ENCODE results near the gene SGMS1.
"Not testable (repeated sequence)": the region's sequence is repeated elsewhere in the genome, so short reads cannot be mapped to it uniquely, and the experiment has no call there.

Gene SGMS1

GRCh38 chr10:50469778-50470193 is 154.0 kb downstream of the SGMS1 start:
- Histone ChIP-seq H3K27me3 (ENCODE audit: low read depth, low read length) (no peaks in the 10 kb centered on the region), H3K27ac (ENCODE audit: low read length) (no peak overlapping the region), H3K36me3 (ENCODE audit: control insufficient read depth in 1 of 2, insufficient read depth in 2 of 2, low read length in 2 of 2) (no peaks in the 10 kb centered on the region), H3K4me3 (ENCODE audit: low read depth in 1 of 2, low read length in 2 of 2) (no peak overlapping the region), H3K4me1 (ENCODE audit: control insufficient read depth in 1 of 2, insufficient read depth in 2 of 2, low read length in 2 of 2) (peaks cover 10% of the 10 kb centered on the region in 2 donors), H3K9me3 (ENCODE audit: control insufficient read depth in 1 of 2, low read length in 2 of 2) (no peaks in the 10 kb centered on the region)

- H3K4me1 ChIP-seq (ENCODE audit: control insufficient read depth in 1 of 2, insufficient read depth in 2 of 2, low read length in 2 of 2) = peaks cover 10 to 12% of the 10 kb centered on the region in 2 donors
These were observed 154.5 kb downstream of the SGMS1 start for GRCh38 chr10:50469288-50469687.

GRCh38 chr10:50467209-50467608 is 156.5 kb downstream of the SGMS1 start:
- Histone ChIP-seq H3K36me3 (ENCODE audit: control insufficient read depth in 1 of 2, insufficient read depth in 2 of 2, low read length in 2 of 2) (no peaks in the 10 kb centered on the region), H3K4me1 (ENCODE audit: control insufficient read depth in 1 of 2, insufficient read depth in 2 of 2, low read length in 2 of 2) (peaks cover 10 to 16% of the 10 kb centered on the region in 2 donors), H3K27me3 (ENCODE audit: low read depth, low read length) (no peaks in the 10 kb centered on the region), H3K27ac (ENCODE audit: low read length) (no peak overlapping the region), H3K9me3 (ENCODE audit: control insufficient read depth in 1 of 2, low read length in 2 of 2) (no peaks in the 10 kb centered on the region), H3K4me3 (ENCODE audit: low read depth in 1 of 2, low read length in 2 of 2) (no peak overlapping the region)

More at GRCh38 chr10:50469288-50469687, 154.5 kb downstream of the SGMS1 start:
- Histone ChIP-seq H3K36me3 (ENCODE audit: control insufficient read depth in 1 of 2, insufficient read depth in 2 of 2, low read length in 2 of 2) (no peaks in the 10 kb centered on the region), H3K27me3 (ENCODE audit: low read depth, low read length) (no peaks in the 10 kb centered on the region), H3K9me3 (ENCODE audit: control insufficient read depth in 1 of 2, low read length in 2 of 2) (no peaks in the 10 kb centered on the region), H3K27ac (ENCODE audit: low read length) (no peak overlapping the region), H3K4me3 (ENCODE audit: low read depth in 1 of 2, low read length in 2 of 2) (no peak overlapping the region)

- peaks cover 0 to 10% of the 10 kb centered on the region in 2 donors for H3K36me3 ChIP-seq (ENCODE audit: control insufficient read depth in 1 of 2, insufficient read depth in 2 of 2, low read length in 2 of 2)
- no peak overlapping the region for H3K4me3 ChIP-seq (ENCODE audit: low read depth in 1 of 2, low read length in 2 of 2)
- H3K27me3 ChIP-seq (ENCODE audit: low read depth, low read length) = no peaks in the 10 kb centered on the region
- H3K9me3 ChIP-seq (ENCODE audit: control insufficient read depth in 1 of 2, low read length in 2 of 2) = no peaks in the 10 kb centered on the region
- H3K4me1 ChIP-seq (ENCODE audit: control insufficient read depth in 1 of 2, insufficient read depth in 2 of 2, low read length in 2 of 2) = peaks cover 5 to 6% of the 10 kb centered on the region in 2 donors
- H3K27ac ChIP-seq (ENCODE audit: low read length) = no peak overlapping the region
These were observed 159.7 kb downstream of the SGMS1 start for GRCh38 chr10:50464004-50464409.

GRCh38 chr10:50461834-50462233 is 161.9 kb downstream of the SGMS1 start:
- Histone ChIP-seq H3K4me3 (ENCODE audit: low read depth in 1 of 2, low read length in 2 of 2) (no peak overlapping the region), H3K27ac (ENCODE audit: low read length) (no peak overlapping the region), H3K36me3 (ENCODE audit: control insufficient read depth in 1 of 2, insufficient read depth in 2 of 2, low read length in 2 of 2) (peaks cover 0 to 10% of the 10 kb centered on the region in 2 donors), H3K27me3 (ENCODE audit: low read depth, low read length) (no peaks in the 10 kb centered on the region), H3K9me3 (ENCODE audit: control insufficient read depth in 1 of 2, low read length in 2 of 2) (no peaks in the 10 kb centered on the region), H3K4me1 (ENCODE audit: control insufficient read depth in 1 of 2, insufficient read depth in 2 of 2, low read length in 2 of 2) (peaks cover 0 to 6% of the 10 kb centered on the region in 2 donors)

GRCh38 chr10:50461123-50461522 is 162.6 kb downstream of the SGMS1 start:
- Histone ChIP-seq H3K27ac (ENCODE audit: low read length) (no peak overlapping the region), H3K4me1 (ENCODE audit: control insufficient read depth in 1 of 2, insufficient read depth in 2 of 2, low read length in 2 of 2) (peaks cover 0 to 6% of the 10 kb centered on the region in 2 donors), H3K9me3 (ENCODE audit: control insufficient read depth in 1 of 2, low read length in 2 of 2) (no peaks in the 10 kb centered on the region), H3K36me3 (ENCODE audit: control insufficient read depth in 1 of 2, insufficient read depth in 2 of 2, low read length in 2 of 2) (peaks cover 0 to 10% of the 10 kb centered on the region in 2 donors), H3K27me3 (ENCODE audit: low read depth, low read length) (no peaks in the 10 kb centered on the region), H3K4me3 (ENCODE audit: low read depth in 1 of 2, low read length in 2 of 2) (no peak overlapping the region)

GRCh38 chr10:50456719-50457118 is 167.0 kb downstream of the SGMS1 start:
- Histone ChIP-seq H3K36me3 (ENCODE audit: control insufficient read depth in 1 of 2, insufficient read depth in 2 of 2, low read length in 2 of 2) (peaks cover 0 to 10% of the 10 kb centered on the region in 2 donors), H3K27ac (ENCODE audit: low read length) (no peak overlapping the region), H3K4me1 (ENCODE audit: control insufficient read depth in 1 of 2, insufficient read depth in 2 of 2, low read length in 2 of 2) (no peaks in the 10 kb centered on the region), H3K27me3 (ENCODE audit: low read depth, low read length) (no peaks in the 10 kb centered on the region), H3K4me3 (ENCODE audit: low read depth in 1 of 2, low read length in 2 of 2) (no peak overlapping the region), H3K9me3 (ENCODE audit: control insufficient read depth in 1 of 2, low read length in 2 of 2) (no peaks in the 10 kb centered on the region)

GRCh38 chr10:50453940-50454339 is 169.8 kb downstream of the SGMS1 start:
- Histone ChIP-seq H3K36me3 (ENCODE audit: control insufficient read depth in 1 of 2, insufficient read depth in 2 of 2, low read length in 2 of 2) (no peaks in the 10 kb centered on the region), H3K27ac (ENCODE audit: low read length) (no peak overlapping the region), H3K9me3 (ENCODE audit: control insufficient read depth in 1 of 2, low read length in 2 of 2) (no peaks in the 10 kb centered on the region), H3K4me1 (ENCODE audit: control insufficient read depth in 1 of 2, insufficient read depth in 2 of 2, low read length in 2 of 2) (no peaks in the 10 kb centered on the region), H3K4me3 (ENCODE audit: low read depth in 1 of 2, low read length in 2 of 2) (no peak overlapping the region), H3K27me3 (ENCODE audit: low read depth, low read length) (no peaks in the 10 kb centered on the region)

GRCh38 chr10:50452603-50453002 is 171.2 kb downstream of the SGMS1 start:
- Histone ChIP-seq H3K27me3 (ENCODE audit: low read depth, low read length) (no peaks in the 10 kb centered on the region), H3K36me3 (ENCODE audit: control insufficient read depth in 1 of 2, insufficient read depth in 2 of 2, low read length in 2 of 2) (no peaks in the 10 kb centered on the region), H3K4me3 (ENCODE audit: low read depth in 1 of 2, low read length in 2 of 2) (no peak overlapping the region), H3K4me1 (ENCODE audit: control insufficient read depth in 1 of 2, insufficient read depth in 2 of 2, low read length in 2 of 2) (no peaks in the 10 kb centered on the region), H3K9me3 (ENCODE audit: control insufficient read depth in 1 of 2, low read length in 2 of 2) (no peaks in the 10 kb centered on the region), H3K27ac (ENCODE audit: low read length) (no peak overlapping the region)

GRCh38 chr10:50447691-50448090 is 176.1 kb downstream of the SGMS1 start:
- no peaks in the 10 kb centered on the region for H3K36me3 ChIP-seq (ENCODE audit: control insufficient read depth in 1 of 2, insufficient read depth in 2 of 2, low read length in 2 of 2)
- H3K9me3 ChIP-seq (ENCODE audit: control insufficient read depth in 1 of 2, low read length in 2 of 2) = no peaks in the 10 kb centered on the region
- H3K27me3 ChIP-seq (ENCODE audit: low read depth, low read length) = no peaks in the 10 kb centered on the region
- no peaks in the 10 kb centered on the region for H3K4me1 ChIP-seq (ENCODE audit: control insufficient read depth in 1 of 2, insufficient read depth in 2 of 2, low read length in 2 of 2)
- no peak overlapping the region for H3K27ac ChIP-seq (ENCODE audit: low read length)
- no peak overlapping the region for H3K4me3 ChIP-seq (ENCODE audit: low read depth in 1 of 2, low read length in 2 of 2)

GRCh38 chr10:50445777-50446176 is 178.0 kb downstream of the SGMS1 start:
- not testable (repeated sequence) for H3K9me3 ChIP-seq (ENCODE audit: control insufficient read depth in 1 of 2, low read length in 2 of 2); H3K27ac ChIP-seq (ENCODE audit: low read length); H3K36me3 ChIP-seq (ENCODE audit: control insufficient read depth in 1 of 2, insufficient read depth in 2 of 2, low read length in 2 of 2); H3K4me1 ChIP-seq (ENCODE audit: control insufficient read depth in 1 of 2, insufficient read depth in 2 of 2, low read length in 2 of 2); H3K27me3 ChIP-seq (ENCODE audit: low read depth, low read length); H3K4me3 ChIP-seq (ENCODE audit: low read depth in 1 of 2, low read length in 2 of 2)

- Histone ChIP-seq H3K27me3 (ENCODE audit: low read depth, low read length) (no peaks in the 10 kb centered on the region), H3K36me3 (ENCODE audit: control insufficient read depth in 1 of 2, insufficient read depth in 2 of 2, low read length in 2 of 2) (no peaks in the 10 kb centered on the region), H3K27ac (ENCODE audit: low read length) (no peak overlapping the region), H3K9me3 (ENCODE audit: control insufficient read depth in 1 of 2, low read length in 2 of 2) (no peaks in the 10 kb centered on the region), H3K4me1 (ENCODE audit: control insufficient read depth in 1 of 2, insufficient read depth in 2 of 2, low read length in 2 of 2) (no peaks in the 10 kb centered on the region), H3K4me3 (ENCODE audit: low read depth in 1 of 2, low read length in 2 of 2) (no peak overlapping the region)
These were observed 183.3 kb downstream of the SGMS1 start for GRCh38 chr10:50440489-50440888.

All from muscle layer of duodenum (tissue), 2 donors.